KOPT-K1 (cell line): ENCODE data around the gene TBC1D20.
A peak's percentile ranks its signal among the peaks of the same experiment; 100 is the strongest.
"Not testable (repeated sequence)": the region's sequence is repeated elsewhere in the genome, so short reads cannot be mapped to it uniquely, and the experiment has no call there.

Experiments
- H3K27ac ChIP-seq: fragments of 200-600 bp; sonication (generic); 2 replicates; pipeline ENCODE4 v1.5.1; 2016; ENCODE audit warnings: antibody characterized with exemption, mild to moderate bottlenecking, low read depth, low read length; ENCODE audit not compliant: poor library complexity, severe bottlenecking
- H3K36me3 ChIP-seq: fragments of 200-600 bp; sonication (generic); 2 replicates; pipeline ENCODE4 v1.5.1; 2017; ENCODE audit warnings: antibody characterized with exemption, mild to moderate bottlenecking, low read length, moderate library complexity; ENCODE audit not compliant: insufficient read depth
- H3K9me3 ChIP-seq: fragments of 200-600 bp; sonication (generic); 2 replicates; pipeline ENCODE4 v1.5.1; 2017; ENCODE audit warnings: antibody characterized with exemption, low read length, mild to moderate bottlenecking; ENCODE audit not compliant: insufficient read depth, poor library complexity, severe bottlenecking

TBC1D20 gene

GRCh38 chr20:462199-462991 is at the start of gene TBC1D20:
TSS of gene TBC1D20 (minus strand) at chr20:462533. CDS start at chr20:462405, 128 bp downstream.
- Histone ChIP-seq H3K9me3 (peaks cover 8% of the 10 kb centered on the region), H3K36me3 (0 out of 2 replicates have a peak, but pooled peaks cover 8% of the 10 kb centered on the region), H3K27ac (peak within 1 kb of the TSS; percentile 75)

- peaks cover 79% of the 10 kb centered on the region for H3K36me3 ChIP-seq
- H3K27ac ChIP-seq, H3K9me3 ChIP-seq: not testable (repeated sequence)
These were observed 48.2 kb upstream of the TBC1D20 start for GRCh38 chr20:510328-511057.

- peaks cover 82% of the 10 kb centered on the region for H3K36me3 ChIP-seq
These were observed 46.0 kb upstream of the TBC1D20 start for GRCh38 chr20:508364-508787.

GRCh38 chr20:507761-508332 is 45.5 kb upstream of the TBC1D20 start:
- Histone ChIP-seq H3K36me3 (peaks cover 87% of the 10 kb centered on the region), H3K9me3 (no peaks in the 10 kb centered on the region), H3K27ac (no peak overlapping the region)

More at GRCh38 chr20:508364-508787, 46.0 kb upstream of the TBC1D20 start:
- H3K27ac ChIP-seq, H3K9me3 ChIP-seq: not testable (repeated sequence)

GRCh38 chr20:507006-507758 is 44.8 kb upstream of the TBC1D20 start:
- H3K9me3 ChIP-seq, result no peaks in the 10 kb centered on the region
- peaks cover 90% of the 10 kb centered on the region for H3K36me3 ChIP-seq
- H3K27ac ChIP-seq, result no peak overlapping the region

GRCh38 chr20:504632-505075 is 42.3 kb upstream of the TBC1D20 start:
- H3K36me3 ChIP-seq, result peaks cover 99% of the 10 kb centered on the region
- no peak overlapping the region for H3K27ac ChIP-seq
- no peaks in the 10 kb centered on the region for H3K9me3 ChIP-seq

GRCh38 chr20:503048-503737 is 40.9 kb upstream of the TBC1D20 start:
- peaks cover 99% of the 10 kb centered on the region for H3K36me3 ChIP-seq
- no peak overlapping the region for H3K27ac ChIP-seq
- H3K9me3 ChIP-seq, result no peaks in the 10 kb centered on the region

GRCh38 chr20:497979-498378 is 35.6 kb upstream of the TBC1D20 start:
- Histone ChIP-seq H3K36me3 (peaks cover 99% of the 10 kb centered on the region), H3K9me3 (no peaks in the 10 kb centered on the region), H3K27ac (no peak overlapping the region)

- H3K27ac ChIP-seq, result no peak overlapping the region
- H3K9me3 ChIP-seq, result no peaks in the 10 kb centered on the region
- peaks cover 100% of the 10 kb centered on the region for H3K36me3 ChIP-seq
These were observed 33.9 kb upstream of the TBC1D20 start for GRCh38 chr20:496126-496696.

- Histone ChIP-seq H3K9me3 (no peaks in the 10 kb centered on the region), H3K36me3 (peaks cover 96% of the 10 kb centered on the region), H3K27ac (no peak overlapping the region)
These were observed 29.8 kb upstream of the TBC1D20 start for GRCh38 chr20:492159-492558.

- no peaks in the 10 kb centered on the region for H3K9me3 ChIP-seq
- H3K27ac ChIP-seq, result no peak overlapping the region
- peaks cover 95% of the 10 kb centered on the region for H3K36me3 ChIP-seq
These were observed 25.3 kb upstream of the TBC1D20 start for GRCh38 chr20:487655-488054.

- Histone ChIP-seq H3K36me3 (peaks cover 97% of the 10 kb centered on the region), H3K9me3 (no peaks in the 10 kb centered on the region), H3K27ac (no peak overlapping the region)
These were observed 21.7 kb upstream of the TBC1D20 start for GRCh38 chr20:483815-484644.

- Histone ChIP-seq H3K36me3 (peaks cover 95% of the 10 kb centered on the region), H3K27ac (no peak overlapping the region), H3K9me3 (no peaks in the 10 kb centered on the region)
These were observed 18.8 kb upstream of the TBC1D20 start for GRCh38 chr20:481167-481566.
